ENCODE results near the gene PSMD5.

The PSMD5 gene

DNA sequence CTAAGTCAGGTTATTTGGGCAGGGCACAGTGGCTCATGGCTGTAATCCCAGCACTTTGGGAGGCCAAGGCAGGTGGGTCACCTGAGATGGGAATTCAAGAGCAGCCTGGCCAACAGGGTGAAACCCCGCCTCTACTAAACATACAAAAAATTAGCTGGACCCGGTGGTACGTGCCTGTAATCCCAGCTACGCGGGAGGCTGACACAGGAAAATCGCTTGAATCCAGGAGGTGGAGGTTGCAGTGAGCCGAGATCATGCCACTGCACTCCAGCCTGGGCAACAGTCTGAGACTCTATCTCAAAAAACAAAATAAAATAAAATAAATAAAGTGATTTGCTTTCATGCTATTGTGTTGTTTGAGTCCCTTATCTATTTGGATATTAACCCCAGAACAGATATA is 41.3 kb downstream of the PSMD5 start:
- DNase-seq = no peak

DNA sequence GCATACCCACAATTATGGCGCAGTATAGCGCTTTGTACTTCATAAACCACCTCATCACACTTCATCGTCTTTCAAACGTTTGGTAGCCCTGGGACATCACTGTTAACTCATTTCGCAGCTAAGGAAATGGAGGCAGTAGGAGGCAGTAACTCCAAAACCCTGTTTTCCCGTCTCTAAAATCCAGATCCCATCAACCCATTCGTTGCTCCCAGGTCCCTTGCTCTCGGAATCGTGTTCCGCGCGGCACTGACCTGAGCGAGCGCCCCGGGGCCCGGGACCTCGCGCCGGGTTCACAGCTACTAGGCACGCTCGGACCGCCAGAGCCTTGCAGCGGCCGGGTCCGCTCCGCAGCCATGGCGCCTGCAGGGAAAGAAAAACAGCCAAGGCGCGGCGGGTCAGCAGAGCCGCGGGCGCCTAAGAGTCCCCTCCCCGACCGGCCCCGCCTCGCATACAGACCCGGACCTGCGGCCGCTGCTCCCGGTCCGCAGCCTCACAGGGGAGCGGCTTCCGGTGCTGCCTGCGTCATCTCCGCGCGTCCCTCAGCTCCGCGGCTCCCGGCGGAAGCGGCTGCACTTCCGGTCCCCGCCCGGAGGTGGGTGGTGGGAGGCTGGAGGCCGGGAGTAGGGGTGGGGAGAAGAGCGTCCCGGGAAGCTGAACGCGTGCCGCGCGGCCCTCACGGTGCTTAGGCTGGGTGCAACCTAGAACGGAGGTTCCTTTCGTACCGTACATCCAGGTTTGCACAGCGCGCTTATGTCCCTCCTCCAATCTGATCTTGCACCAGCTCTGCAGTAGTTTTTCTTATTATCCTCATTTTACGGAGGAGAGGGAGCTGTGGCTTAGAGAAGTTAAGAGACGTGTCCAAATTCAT is 49.6 kb downstream of the PSMD5 start, which contains the start of gene FBXW2:
Gene FBXW2 (minus strand): TSS at position 519 of the 868 bp plus-strand sequence. CDS start 5,158 bp downstream, outside the sequence.
- peak; percentile 94 for DNase-seq

- DNase-seq = no peak
Observed at GRCh38 chr9:120791161-120791560, 51.6 kb downstream of the PSMD5 start.

GRCh38 chr9:120787933-120788332 is 54.8 kb downstream of the PSMD5 start:
- DNase-seq = no peak

DNA sequence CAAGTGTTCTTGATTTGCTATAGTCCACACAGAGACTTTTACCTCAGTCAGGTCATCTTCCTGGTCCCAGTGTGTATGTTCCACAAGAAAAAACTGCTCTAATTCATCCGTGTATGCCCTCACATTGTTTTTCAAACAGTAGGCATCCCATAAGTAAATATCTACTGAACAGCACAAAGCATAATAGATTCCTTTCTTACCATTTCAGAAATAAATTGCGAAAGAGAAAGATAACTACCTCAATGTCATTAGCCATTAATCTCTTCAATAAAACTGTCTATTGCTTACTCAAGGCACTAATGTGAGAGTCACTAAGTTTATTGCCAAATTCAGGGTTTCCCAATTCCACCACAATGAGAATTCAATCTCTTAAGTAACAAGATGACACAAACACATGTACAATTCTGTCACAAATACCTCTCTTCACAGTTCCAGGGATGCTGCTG is 59.1 kb downstream of the PSMD5 start:
- DNase-seq = no peak

- DNase-seq = no peak
Observed at GRCh38 chr9:120781236-120781635, 61.5 kb downstream of the PSMD5 start.

DNA sequence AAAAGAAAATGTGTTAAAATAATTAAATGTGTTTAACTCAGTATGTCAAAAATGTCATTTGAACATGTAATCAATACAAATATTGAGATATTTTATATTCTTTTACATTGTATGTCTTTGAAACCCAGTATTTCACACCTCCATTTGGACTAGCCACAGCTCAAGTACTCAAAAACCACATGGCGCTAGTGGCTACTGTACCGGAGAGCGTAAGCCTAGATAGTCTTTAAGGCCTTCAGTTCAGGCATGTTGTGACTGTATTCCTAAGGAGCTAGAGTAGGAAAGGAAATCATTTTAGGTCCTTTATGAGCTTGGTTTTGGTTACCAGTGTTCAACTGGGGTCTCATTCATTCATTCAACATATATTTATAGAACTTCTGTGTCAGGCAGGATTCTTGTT is 62.4 kb downstream of the PSMD5 start:
- no peak for DNase-seq

GRCh38 chr9:120779227-120779626 is 63.5 kb downstream of the PSMD5 start:
- DNase-seq = no peak

DNA sequence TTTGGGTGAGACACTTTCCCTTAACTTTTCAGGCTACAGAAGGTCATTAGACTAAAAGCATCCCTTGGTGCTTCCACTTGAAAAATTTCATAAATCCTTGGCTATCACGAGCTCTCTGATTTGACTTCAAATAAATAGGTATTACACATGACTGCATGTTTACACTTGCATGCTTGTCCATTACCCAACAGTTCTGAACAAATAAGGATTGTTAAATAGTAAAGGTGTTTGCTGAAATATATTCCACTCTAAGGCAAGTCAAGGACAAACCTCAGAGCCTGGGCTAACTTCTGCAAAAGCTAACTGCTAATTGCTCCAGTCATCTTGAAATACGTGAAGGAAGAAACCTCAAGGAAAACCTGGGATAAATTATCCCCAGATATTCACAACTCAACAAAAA is 64.0 kb downstream of the PSMD5 start:
- DNase-seq = no peak

DNA sequence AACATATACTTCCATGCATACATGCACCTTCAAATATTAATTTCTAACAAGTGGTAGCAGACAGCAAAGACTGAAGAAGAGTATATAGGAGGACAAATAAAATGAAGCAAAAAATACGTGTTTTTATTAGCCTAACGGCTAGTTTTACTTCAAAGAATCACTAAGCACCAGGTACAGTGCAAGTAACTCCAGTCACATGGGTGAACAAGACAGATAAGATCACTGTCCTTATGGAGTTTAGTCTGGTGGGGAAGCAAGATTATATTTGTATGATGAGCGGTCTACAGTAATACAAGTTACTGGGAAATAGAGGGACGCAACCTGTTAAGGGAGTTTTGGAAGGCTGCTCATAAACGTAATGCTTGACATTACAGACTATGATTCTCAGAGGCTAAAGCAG is 65.5 kb downstream of the PSMD5 start:
- DNase-seq = no peak

GRCh38 chr9:120776788-120777187 is 65.9 kb downstream of the PSMD5 start:
- no peak for DNase-seq

GRCh38 chr9:120775859-120776258 is 66.9 kb downstream of the PSMD5 start:
- no peak for DNase-seq

GRCh38 chr9:120774719-120775118 is 68.0 kb downstream of the PSMD5 start:
- no peak for DNase-seq

GRCh38 chr9:120773256-120773655 is 69.5 kb downstream of the PSMD5 start:
- no peak for DNase-seq

DNA sequence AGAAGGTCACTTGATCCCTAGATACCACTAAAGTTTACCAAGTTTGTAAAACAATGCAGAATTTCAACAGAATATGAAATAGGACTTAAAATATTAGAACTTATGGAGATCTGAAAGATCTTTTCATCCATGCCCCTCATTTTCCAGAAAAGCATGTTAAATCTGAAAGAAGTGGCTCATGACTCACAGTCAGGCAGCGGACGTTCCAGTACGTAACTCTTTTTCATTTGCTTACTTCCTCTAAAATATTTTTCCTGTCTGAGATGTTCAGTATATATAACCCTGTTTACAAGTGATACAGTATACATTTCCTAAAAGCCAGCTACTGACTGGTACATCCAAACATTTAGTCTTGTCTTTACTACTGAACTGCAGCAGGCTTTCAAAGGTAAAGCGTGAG is 71.8 kb downstream of the PSMD5 start:
- no peak for DNase-seq

GRCh38 chr9:120768886-120769285 is 73.8 kb downstream of the PSMD5 start:
- DNase-seq = no peak

- DNase-seq = no peak
Observed at GRCh38 chr9:120768247-120768646, 74.5 kb downstream of the PSMD5 start.

GRCh38 chr9:120767451-120767850 is 75.3 kb downstream of the PSMD5 start:
- DNase-seq = no peak

All from stimulated activated CD8-positive, alpha-beta memory T cell treated with anti-CD3 and anti-CD28 coated beads, Interleukin-4, amount 100 ng/mL, for 48 hours (primary cell).